HG03139 (cell line): ENCODE results near the gene CIDEA.
A peak's percentile ranks its signal among the peaks of the same experiment; 100 is the strongest.

Source experiments
- ATAC-seq: cut with Tn5 transposase; IDR thresholded peaks from one replicate; pipeline ENCODE4 v1.9.1; 2021; ENCODE audit not compliant: unreplicated experiment

The CIDEA gene

DNA sequence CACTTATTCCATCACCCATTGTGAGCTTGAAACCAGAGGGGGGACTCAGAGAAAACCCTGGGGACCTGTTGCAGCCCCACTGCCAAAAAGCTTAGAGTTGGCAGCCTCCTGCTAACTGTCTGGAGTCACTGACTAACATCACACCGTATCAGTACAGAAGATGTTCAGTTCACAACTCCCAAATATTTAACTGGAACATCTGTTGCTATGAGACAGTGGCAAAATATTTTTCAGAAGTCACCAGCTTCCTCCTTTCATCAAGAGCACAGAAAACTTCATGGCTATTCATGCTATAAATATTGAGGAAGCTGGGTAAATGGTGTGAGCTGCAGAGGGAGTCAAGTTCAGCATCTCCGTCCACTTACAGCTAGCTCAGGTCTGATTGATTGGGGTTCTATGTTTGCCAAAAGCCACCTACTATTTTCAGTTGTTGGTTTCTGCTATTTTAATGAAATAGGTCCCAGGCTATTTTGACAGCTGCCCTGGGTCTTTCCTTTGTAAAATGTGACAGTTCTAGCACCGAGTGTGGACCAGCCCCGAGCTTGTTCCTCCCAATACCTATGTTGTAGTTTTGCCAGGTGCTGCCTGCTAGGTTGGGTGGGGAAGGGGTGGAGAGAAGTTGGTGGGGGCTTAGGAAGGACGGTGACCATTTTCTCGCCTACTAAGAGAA is 63.6 kb downstream of the CIDEA start:
- no peak for ATAC-seq

DNA sequence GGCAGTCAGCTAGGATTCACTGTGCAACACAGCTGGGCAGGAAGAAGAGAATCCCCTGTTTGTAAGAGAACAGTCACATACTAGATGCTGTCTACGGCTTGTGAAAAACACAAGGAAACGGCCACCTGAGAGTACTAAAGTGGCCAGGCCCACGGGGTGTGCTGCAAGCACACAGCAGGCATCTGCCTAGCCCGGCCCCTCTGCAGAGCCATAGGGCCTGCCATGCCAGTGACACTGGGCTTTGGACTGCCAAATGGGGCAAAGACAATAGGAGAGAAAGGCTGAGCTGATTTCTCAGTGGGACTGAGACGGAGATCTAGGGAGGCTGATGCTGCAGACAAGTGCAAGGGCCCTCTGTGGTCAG is 64.2 kb downstream of the CIDEA start:
- no peak for ATAC-seq

DNA sequence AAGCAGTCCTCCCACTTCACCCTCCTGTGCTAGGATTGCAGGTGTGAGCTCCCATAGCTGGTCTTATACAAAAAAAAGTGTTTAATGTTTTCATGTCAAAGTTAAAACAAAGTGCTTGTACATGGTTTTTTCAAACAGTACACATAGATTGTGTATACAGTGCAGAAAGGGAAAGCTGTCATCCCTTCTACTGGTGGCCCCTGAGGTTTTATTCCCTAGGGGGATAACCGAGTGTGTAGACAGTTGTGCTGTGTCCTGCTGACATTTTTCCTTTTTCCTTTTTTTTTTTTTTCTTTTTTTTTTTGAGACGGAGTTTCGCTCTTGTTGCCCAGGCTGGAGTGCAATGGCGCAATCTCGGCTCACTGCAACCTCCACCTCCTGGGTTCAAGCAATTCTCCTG is 64.7 kb downstream of the CIDEA start:
- no peak for ATAC-seq

DNA sequence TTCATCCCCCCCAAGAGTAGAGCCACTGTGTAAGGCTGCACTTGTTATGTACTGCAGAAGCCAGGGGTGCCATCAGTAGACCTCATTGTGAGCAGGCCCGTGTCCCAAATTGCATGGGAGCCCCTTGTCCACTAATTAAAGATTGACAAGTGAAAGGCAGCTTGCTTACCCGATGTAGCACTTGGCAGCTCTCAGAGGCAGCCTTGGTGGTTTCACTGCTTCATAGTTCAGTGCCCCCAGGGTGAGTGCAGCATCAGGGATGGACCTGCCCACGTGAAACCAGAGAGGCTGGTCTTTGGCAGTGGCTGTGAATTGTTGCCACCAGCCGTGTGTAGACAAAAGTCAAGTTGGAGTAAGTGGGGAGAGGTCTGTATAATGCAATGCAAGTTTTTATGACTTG is 67.2 kb downstream of the CIDEA start:
- ATAC-seq: peak; percentile 74

DNA sequence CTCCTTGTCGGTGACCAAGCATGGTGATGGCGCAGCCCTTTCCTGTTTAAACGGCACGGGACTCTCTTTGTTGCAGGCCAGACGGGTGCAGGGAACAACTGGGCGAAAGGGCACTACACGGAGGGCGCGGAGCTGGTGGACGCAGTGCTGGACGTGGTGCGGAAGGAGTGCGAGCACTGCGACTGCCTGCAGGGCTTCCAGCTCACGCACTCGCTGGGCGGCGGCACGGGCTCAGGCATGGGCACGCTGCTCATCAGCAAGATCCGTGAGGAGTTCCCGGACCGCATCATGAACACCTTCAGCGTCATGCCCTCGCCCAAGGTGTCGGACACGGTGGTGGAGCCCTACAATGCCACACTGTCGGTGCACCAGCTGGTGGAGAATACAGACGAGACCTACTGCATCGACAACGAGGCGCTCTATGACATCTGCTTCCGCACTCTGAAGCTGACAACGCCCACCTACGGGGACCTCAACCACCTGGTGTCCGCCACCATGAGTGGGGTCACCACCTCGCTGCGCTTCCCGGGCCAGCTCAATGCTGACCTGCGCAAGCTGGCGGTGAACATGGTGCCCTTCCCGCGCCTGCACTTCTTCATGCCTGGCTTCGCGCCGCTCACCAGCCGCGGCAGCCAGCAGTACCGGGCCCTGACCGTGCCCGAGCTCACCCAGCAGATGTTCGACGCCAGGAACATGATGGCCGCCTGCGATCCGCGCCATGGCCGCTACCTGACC is 71.0 kb downstream of the CIDEA start:
- no peak for ATAC-seq

DNA sequence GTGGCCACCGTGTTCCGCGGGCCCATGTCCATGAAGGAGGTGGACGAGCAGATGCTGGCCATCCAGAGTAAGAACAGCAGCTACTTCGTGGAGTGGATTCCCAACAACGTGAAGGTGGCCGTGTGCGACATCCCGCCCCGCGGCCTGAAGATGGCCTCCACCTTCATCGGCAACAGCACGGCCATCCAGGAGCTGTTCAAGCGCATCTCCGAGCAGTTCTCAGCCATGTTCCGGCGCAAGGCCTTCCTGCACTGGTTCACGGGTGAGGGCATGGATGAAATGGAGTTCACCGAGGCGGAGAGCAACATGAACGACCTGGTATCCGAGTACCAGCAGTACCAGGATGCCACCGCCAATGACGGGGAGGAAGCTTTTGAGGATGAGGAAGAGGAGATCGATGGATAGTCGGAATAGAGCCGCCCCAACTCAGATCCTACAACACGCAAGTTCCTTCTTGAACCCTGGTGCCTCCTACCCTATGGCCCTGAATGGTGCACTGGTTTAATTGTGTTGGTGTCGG is 71.6 kb downstream of the CIDEA start:
- ATAC-seq: no peak

DNA sequence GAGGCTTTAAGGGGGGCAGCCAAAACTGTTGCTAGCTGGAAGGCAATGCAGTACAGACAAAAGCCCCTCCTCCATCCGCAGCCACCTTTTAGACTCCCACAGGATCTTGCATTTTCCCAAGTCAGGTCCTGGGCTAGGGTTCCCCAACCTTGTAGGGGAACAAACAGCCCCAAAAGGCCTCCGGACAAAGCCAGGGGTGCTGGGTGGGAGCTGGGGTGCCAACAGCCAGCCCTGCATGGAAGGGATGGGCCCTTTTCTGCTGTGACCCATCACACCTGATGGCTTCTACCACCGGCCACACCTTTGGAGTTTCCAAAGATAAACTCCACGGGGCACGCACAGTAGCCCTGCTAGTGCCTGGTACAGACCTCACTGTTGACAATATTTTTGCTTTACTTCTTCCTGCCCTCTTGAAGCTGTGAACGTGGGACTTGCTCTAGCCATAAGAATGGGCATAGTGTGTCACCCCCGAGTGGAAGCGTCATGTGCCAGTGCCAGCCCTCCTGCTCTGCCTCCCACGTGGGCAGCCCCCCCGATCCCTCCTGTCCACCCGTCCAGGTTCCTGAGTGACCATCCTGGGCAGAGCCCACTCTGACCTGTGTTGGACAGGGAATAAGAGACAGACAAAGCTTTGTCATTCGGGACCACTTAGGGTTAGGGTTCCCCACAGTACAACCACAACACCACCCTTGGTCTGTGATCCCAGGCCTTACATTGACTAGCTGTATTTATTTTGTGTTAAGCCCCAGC is 72.7 kb downstream of the CIDEA start:
- no peak for ATAC-seq
